Stimulated activated naive B cell treated with anti-CD40 and anti-IgM and Interleukin-4, amounts not matched to agents 10 μg/mL and 1 μg/mL and 100 μg/mL, for 72 hours (primary cell): ENCODE measurements around the gene OSR1.
A peak's percentile ranks its signal among the peaks of the same experiment; 100 is the strongest.

Source experiments
- ATAC-seq, 2 donors: fragments of 150-1000 bp; cut with Tn5 transposase; replicated peaks; 2 replicates each; pipeline ENCODE4 v1.10.0; 2021; ENCODE audit warnings: moderate library complexity in 1 of 2
- DNase-seq: peaks from one replicate; pipeline ENCODE4 v3.0.0; 2021
- H3K27ac Mint-ChIP-seq: one replicate; pipeline ENCODE4 v1.8.0; 2022; ENCODE audit warnings: mild to moderate bottlenecking, mixed read lengths
- H3K27me3 Mint-ChIP-seq, 2 donors: one replicate each; pipeline ENCODE4 v1.8.0; 2022; ENCODE audit warnings: mixed read lengths in 2 of 2
- H3K36me3 Mint-ChIP-seq, 2 donors: one replicate each; pipeline ENCODE4 v1.8.0; 2022; ENCODE audit warnings: mixed read lengths in 2 of 2, mild to moderate bottlenecking in 1 of 2
- H3K4me1 Mint-ChIP-seq, 2 donors: one replicate each; pipeline ENCODE4 v1.8.0; 2022; ENCODE audit warnings: mixed read lengths in 2 of 2, mild to moderate bottlenecking in 1 of 2
- H3K4me3 Mint-ChIP-seq, 2 donors: one replicate each; pipeline ENCODE4 v1.8.0; 2022; ENCODE audit warnings: mild to moderate bottlenecking in 2 of 2, mixed read lengths in 2 of 2, moderate library complexity in 1 of 2
- H3K9me3 Mint-ChIP-seq, 2 donors: one replicate each; pipeline ENCODE4 v1.8.0; 2022; ENCODE audit warnings: mixed read lengths in 2 of 2, mild to moderate bottlenecking in 1 of 2

OSR1 gene

GRCh38 chr2:19362755-19363473 lies 4.5 kb upstream of the OSR1 start:
- Mint-ChIP-seq H3K4me3 (peak overlapping the region; percentile 92 to 93), H3K36me3 (no peaks in the 10 kb centered on the region), H3K9me3 (no peaks in the 10 kb centered on the region), H3K4me1 (peaks cover 21 to 46% of the 10 kb centered on the region in 2 donors), H3K27me3 (peaks cover 33 to 37% of the 10 kb centered on the region in 2 donors), H3K27ac (peak overlapping the region; percentile 71)
- no peak for DNase-seq
- ATAC-seq = peak; percentile 59

GRCh38 chr2:19362094-19362754 lies 3.8 kb upstream of the OSR1 start:
- Mint-ChIP-seq H3K4me1 (peaks cover 27 to 53% of the 10 kb centered on the region in 2 donors), H3K27ac (peak overlapping the region; percentile 71), H3K9me3 (no peaks in the 10 kb centered on the region), H3K36me3 (no peaks in the 10 kb centered on the region), H3K27me3 (peaks cover 40 to 44% of the 10 kb centered on the region in 2 donors), H3K4me3 (peak overlapping the region; percentile 92 to 93)
- no peak for DNase-seq
- no peak for ATAC-seq

GRCh38 chr2:19361325-19361990 lies 3.0 kb upstream of the OSR1 start:
- Mint-ChIP-seq H3K36me3 (no peaks in the 10 kb centered on the region), H3K27me3 (peaks cover 48 to 52% of the 10 kb centered on the region in 2 donors), H3K4me3 (peak overlapping the region; percentile 92 to 93), H3K4me1 (peaks cover 34 to 61% of the 10 kb centered on the region in 2 donors), H3K27ac (peak overlapping the region; percentile 71), H3K9me3 (no peaks in the 10 kb centered on the region)
- DNase-seq (no peak), ATAC-seq (peak in 1 of 2 donors; percentile 23)

- Mint-ChIP-seq H3K4me3 (peak overlapping the region; percentile 92 to 93), H3K27me3 (peaks cover 53 to 57% of the 10 kb centered on the region in 2 donors), H3K27ac (peak overlapping the region; percentile 14), H3K9me3 (no peaks in the 10 kb centered on the region), H3K4me1 (peaks cover 37 to 66% of the 10 kb centered on the region in 2 donors), H3K36me3 (no peaks in the 10 kb centered on the region)
- ATAC-seq = no peak
- no peak for DNase-seq
Measured at GRCh38 chr2:19360966-19361321, 2.5 kb upstream of the OSR1 start.

GRCh38 chr2:19360266-19360965 lies 2.0 kb upstream of the OSR1 start:
- H3K4me1 Mint-ChIP-seq = peaks cover 40 to 66% of the 10 kb centered on the region in 2 donors
- H3K4me3 Mint-ChIP-seq = peak overlapping the region in 1 of 2 donors; percentile 93
- H3K27ac Mint-ChIP-seq = no peak overlapping the region
- peaks cover 57 to 62% of the 10 kb centered on the region in 2 donors for H3K27me3 Mint-ChIP-seq
- DNase-seq (no peak), ATAC-seq (no peak)
- no peaks in the 10 kb centered on the region for H3K36me3 Mint-ChIP-seq
- no peaks in the 10 kb centered on the region for H3K9me3 Mint-ChIP-seq

- Mint-ChIP-seq H3K4me3 (no peak overlapping the region), H3K9me3 (no peaks in the 10 kb centered on the region), H3K27ac (no peak overlapping the region), H3K27me3 (peaks cover 66 to 72% of the 10 kb centered on the region in 2 donors), H3K36me3 (no peaks in the 10 kb centered on the region), H3K4me1 (peaks cover 43 to 66% of the 10 kb centered on the region in 2 donors)
- DNase-seq (no peak), ATAC-seq (no peak)
Measured at GRCh38 chr2:19359456-19359855, 1.0 kb upstream of the OSR1 start.

GRCh38 chr2:19359021-19359357 lies 566 bp upstream of the OSR1 start:
- peak overlapping the region in 1 of 2 donors; percentile 78 for H3K4me3 Mint-ChIP-seq
- ATAC-seq = no peak
- H3K36me3 Mint-ChIP-seq = no peaks in the 10 kb centered on the region
- no peak for DNase-seq
- H3K4me1 Mint-ChIP-seq = peaks cover 45 to 66% of the 10 kb centered on the region in 2 donors
- no peak overlapping the region for H3K27ac Mint-ChIP-seq
- H3K9me3 Mint-ChIP-seq = no peaks in the 10 kb centered on the region
- H3K27me3 Mint-ChIP-seq = peaks cover 71 to 76% of the 10 kb centered on the region in 2 donors

GRCh38 chr2:19357402-19358241 lies 801 bp downstream of the OSR1 start:
- Mint-ChIP-seq H3K27ac (peak overlapping the region; percentile 79), H3K36me3 (no peaks in the 10 kb centered on the region), H3K9me3 (no peaks in the 10 kb centered on the region), H3K27me3 (peaks cover 74 to 90% of the 10 kb centered on the region in 2 donors), H3K4me3 (peak overlapping the region; percentile 74 to 78), H3K4me1 (peaks cover 38 to 61% of the 10 kb centered on the region in 2 donors)
- peak; percentile 23 to 33 for ATAC-seq
- no peak for DNase-seq

GRCh38 chr2:19356545-19357401 lies 1.6 kb downstream of the OSR1 start:
- peak overlapping the region; percentile 79 for H3K27ac Mint-ChIP-seq
- H3K36me3 Mint-ChIP-seq = no peaks in the 10 kb centered on the region
- H3K9me3 Mint-ChIP-seq = no peaks in the 10 kb centered on the region
- peak overlapping the region; percentile 54 to 65 for H3K4me3 Mint-ChIP-seq
- H3K4me1 Mint-ChIP-seq = peaks cover 43 to 60% of the 10 kb centered on the region in 2 donors
- peaks cover 80 to 97% of the 10 kb centered on the region in 2 donors for H3K27me3 Mint-ChIP-seq
- no peak for ATAC-seq
- no peak for DNase-seq

GRCh38 chr2:19355931-19356544 lies 2.4 kb downstream of the OSR1 start:
- H3K27ac Mint-ChIP-seq = peak overlapping the region; percentile 79
- H3K27me3 Mint-ChIP-seq = peaks cover 78 to 95% of the 10 kb centered on the region in 2 donors
- H3K4me3 Mint-ChIP-seq = peak overlapping the region; percentile 54 to 65
- ATAC-seq (no peak), DNase-seq (no peak)
- no peaks in the 10 kb centered on the region for H3K9me3 Mint-ChIP-seq
- peaks cover 41 to 58% of the 10 kb centered on the region in 2 donors for H3K4me1 Mint-ChIP-seq
- H3K36me3 Mint-ChIP-seq = no peaks in the 10 kb centered on the region

- H3K27me3 Mint-ChIP-seq = peaks cover 78 to 95% of the 10 kb centered on the region in 2 donors
- no peaks in the 10 kb centered on the region for H3K9me3 Mint-ChIP-seq
- peak overlapping the region; percentile 79 for H3K27ac Mint-ChIP-seq
- DNase-seq (no peak), ATAC-seq (no peak)
- peak overlapping the region in 1 of 2 donors; percentile 57 for H3K4me3 Mint-ChIP-seq
- H3K36me3 Mint-ChIP-seq = no peaks in the 10 kb centered on the region
- peaks cover 43 to 60% of the 10 kb centered on the region in 2 donors for H3K4me1 Mint-ChIP-seq
Measured at GRCh38 chr2:19355416-19355821, 3.0 kb downstream of the OSR1 start.

GRCh38 chr2:19355014-19355405 lies 3.4 kb downstream of the OSR1 start:
- peak overlapping the region; percentile 76 for H3K27ac Mint-ChIP-seq
- no peaks in the 10 kb centered on the region for H3K9me3 Mint-ChIP-seq
- no peaks in the 10 kb centered on the region for H3K36me3 Mint-ChIP-seq
- no peak for ATAC-seq
- no peak for DNase-seq
- no peak overlapping the region for H3K4me3 Mint-ChIP-seq
- H3K4me1 Mint-ChIP-seq = peaks cover 43 to 62% of the 10 kb centered on the region in 2 donors
- peaks cover 75 to 93% of the 10 kb centered on the region in 2 donors for H3K27me3 Mint-ChIP-seq
